HL-60 (cell line): ENCODE results near the gene ERC2.

Source experiments
- POLR2AphosphoS5 ChIP-seq: IDR thresholded peaks from 2 replicates; pipeline ENCODE4 v1.6.1; 2012; ENCODE audit warnings: low read depth
- TF ChIP-seq, protein P1 (sequence below): IDR thresholded peaks from one replicate; pipeline ENCODE4 v1.5.1; 2011; ENCODE audit warnings: low read length, control low read depth, inconsistent platforms; ENCODE audit not compliant: insufficient read depth
- TF ChIP-seq, protein P2 (sequence below): IDR thresholded peaks from 2 replicates; pipeline ENCODE4 v1.6.1; 2012; ENCODE audit warnings: low read depth; ENCODE audit not compliant: insufficient replicate concordance

DNA sequence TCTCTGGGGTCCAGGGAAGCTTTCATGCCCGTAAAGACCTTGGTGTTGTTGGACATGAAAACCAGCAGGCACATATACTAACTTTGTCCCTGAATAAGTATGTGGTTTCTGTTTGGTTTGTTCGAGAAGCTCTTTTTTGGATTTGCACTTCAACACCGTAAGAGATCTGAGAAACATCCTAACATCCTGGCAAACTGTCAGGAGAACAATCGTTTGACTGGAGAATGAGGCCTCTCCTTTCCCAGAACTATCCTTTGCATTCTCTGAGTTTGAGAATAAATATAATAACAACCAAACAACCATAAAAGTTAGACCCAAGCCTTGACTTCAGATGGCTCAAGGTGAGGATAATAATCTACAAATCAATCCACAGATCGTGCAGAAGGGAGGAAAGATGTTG lies 750.8 kb downstream of the ERC2 start:
- TF ChIP-seq, protein P1, sequence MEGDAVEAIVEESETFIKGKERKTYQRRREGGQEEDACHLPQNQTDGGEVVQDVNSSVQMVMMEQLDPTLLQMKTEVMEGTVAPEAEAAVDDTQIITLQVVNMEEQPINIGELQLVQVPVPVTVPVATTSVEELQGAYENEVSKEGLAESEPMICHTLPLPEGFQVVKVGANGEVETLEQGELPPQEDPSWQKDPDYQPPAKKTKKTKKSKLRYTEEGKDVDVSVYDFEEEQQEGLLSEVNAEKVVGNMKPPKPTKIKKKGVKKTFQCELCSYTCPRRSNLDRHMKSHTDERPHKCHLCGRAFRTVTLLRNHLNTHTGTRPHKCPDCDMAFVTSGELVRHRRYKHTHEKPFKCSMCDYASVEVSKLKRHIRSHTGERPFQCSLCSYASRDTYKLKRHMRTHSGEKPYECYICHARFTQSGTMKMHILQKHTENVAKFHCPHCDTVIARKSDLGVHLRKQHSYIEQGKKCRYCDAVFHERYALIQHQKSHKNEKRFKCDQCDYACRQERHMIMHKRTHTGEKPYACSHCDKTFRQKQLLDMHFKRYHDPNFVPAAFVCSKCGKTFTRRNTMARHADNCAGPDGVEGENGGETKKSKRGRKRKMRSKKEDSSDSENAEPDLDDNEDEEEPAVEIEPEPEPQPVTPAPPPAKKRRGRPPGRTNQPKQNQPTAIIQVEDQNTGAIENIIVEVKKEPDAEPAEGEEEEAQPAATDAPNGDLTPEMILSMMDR, result no peak
- TF ChIP-seq POLR2AphosphoS5, result no peak
- TF ChIP-seq, protein P2, sequence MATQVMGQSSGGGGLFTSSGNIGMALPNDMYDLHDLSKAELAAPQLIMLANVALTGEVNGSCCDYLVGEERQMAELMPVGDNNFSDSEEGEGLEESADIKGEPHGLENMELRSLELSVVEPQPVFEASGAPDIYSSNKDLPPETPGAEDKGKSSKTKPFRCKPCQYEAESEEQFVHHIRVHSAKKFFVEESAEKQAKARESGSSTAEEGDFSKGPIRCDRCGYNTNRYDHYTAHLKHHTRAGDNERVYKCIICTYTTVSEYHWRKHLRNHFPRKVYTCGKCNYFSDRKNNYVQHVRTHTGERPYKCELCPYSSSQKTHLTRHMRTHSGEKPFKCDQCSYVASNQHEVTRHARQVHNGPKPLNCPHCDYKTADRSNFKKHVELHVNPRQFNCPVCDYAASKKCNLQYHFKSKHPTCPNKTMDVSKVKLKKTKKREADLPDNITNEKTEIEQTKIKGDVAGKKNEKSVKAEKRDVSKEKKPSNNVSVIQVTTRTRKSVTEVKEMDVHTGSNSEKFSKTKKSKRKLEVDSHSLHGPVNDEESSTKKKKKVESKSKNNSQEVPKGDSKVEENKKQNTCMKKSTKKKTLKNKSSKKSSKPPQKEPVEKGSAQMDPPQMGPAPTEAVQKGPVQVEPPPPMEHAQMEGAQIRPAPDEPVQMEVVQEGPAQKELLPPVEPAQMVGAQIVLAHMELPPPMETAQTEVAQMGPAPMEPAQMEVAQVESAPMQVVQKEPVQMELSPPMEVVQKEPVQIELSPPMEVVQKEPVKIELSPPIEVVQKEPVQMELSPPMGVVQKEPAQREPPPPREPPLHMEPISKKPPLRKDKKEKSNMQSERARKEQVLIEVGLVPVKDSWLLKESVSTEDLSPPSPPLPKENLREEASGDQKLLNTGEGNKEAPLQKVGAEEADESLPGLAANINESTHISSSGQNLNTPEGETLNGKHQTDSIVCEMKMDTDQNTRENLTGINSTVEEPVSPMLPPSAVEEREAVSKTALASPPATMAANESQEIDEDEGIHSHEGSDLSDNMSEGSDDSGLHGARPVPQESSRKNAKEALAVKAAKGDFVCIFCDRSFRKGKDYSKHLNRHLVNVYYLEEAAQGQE, result no peak
